Tibial artery (tissue), 4 donors: Measurements from ENCODE around the gene HEPACAM.

ENCODE experiments used
- DNase-seq, 2 donors: peaks; one replicate each; pipeline ENCODE4 v3.0.0-alpha.2; 2019
- H3K27ac ChIP-seq, 2 donors: fragments of 200-600 bp; sonication (generic) in 1 of 2; 1 replicate in 1 of 2; 2 replicates in 1 of 2; pipeline ENCODE4 v1.5.1; 2018 to 2019; ENCODE audit warnings: mild to moderate bottlenecking in 1 of 2
- H3K27me3 ChIP-seq, 2 donors: fragments of 200-600 bp; sonication (generic) in 1 of 2; one replicate each; pipeline versions ENCODE4 v1.5.1 to v1.6.0; 2016 to 2019
- H3K36me3 ChIP-seq, 3 donors: fragments of 200-600 bp; sonication (generic) in 2 of 3; one replicate each; pipeline ENCODE4 v1.5.1; 2016 to 2019; ENCODE audit warnings: mild to moderate bottlenecking in 2 of 3
- H3K4me1 ChIP-seq, 4 donors: fragments of 200-600 bp; sonication (generic) in 2 of 4; 1 replicate in 3 of 4; 2 replicates in 1 of 4; pipeline ENCODE4 v1.5.1; 2016 to 2019
- H3K4me3 ChIP-seq, 2 donors: fragments of 200-600 bp; sonication (generic) in 1 of 2; 1 replicate in 1 of 2; 2 replicates in 1 of 2; pipeline ENCODE4 v1.5.1; 2018 to 2019; ENCODE audit warnings: mild to moderate bottlenecking in 2 of 2
- H3K9me3 ChIP-seq, 3 donors: fragments of 200-600 bp; sonication (generic) in 1 of 3; one replicate each; pipeline ENCODE4 v1.5.1; 2016 to 2019
- intact Hi-C: fragments of 100-400 bp; cut with DNase I; formaldehyde crosslinking; loops from one replicate; pipeline ENCODE4 v1.15.0; 2023; ENCODE audit warnings: low total_unique reads
- TF ChIP-seq, protein P1 (sequence below), 2 experiments: fragments of 200-600 bp in 1 of 2; fragments of 450-650 bp in 1 of 2; IDR thresholded peaks; one replicate each; pipeline ENCODE4 v1.5.1; 2017 to 2019; ENCODE audit warnings: antibody characterized with exemption in 2 of 2, mild to moderate bottlenecking in 1 of 2, moderate library complexity in 1 of 2

HEPACAM gene

GRCh38 chr11:124955035-124955434, 19.2 kb upstream of the HEPACAM start:
- H3K9me3 ChIP-seq: no peaks in the 10 kb centered on the region
- no peak overlapping the region for H3K27ac ChIP-seq
- no peaks in the 10 kb centered on the region for H3K36me3 ChIP-seq
- TF ChIP-seq, protein P1, sequence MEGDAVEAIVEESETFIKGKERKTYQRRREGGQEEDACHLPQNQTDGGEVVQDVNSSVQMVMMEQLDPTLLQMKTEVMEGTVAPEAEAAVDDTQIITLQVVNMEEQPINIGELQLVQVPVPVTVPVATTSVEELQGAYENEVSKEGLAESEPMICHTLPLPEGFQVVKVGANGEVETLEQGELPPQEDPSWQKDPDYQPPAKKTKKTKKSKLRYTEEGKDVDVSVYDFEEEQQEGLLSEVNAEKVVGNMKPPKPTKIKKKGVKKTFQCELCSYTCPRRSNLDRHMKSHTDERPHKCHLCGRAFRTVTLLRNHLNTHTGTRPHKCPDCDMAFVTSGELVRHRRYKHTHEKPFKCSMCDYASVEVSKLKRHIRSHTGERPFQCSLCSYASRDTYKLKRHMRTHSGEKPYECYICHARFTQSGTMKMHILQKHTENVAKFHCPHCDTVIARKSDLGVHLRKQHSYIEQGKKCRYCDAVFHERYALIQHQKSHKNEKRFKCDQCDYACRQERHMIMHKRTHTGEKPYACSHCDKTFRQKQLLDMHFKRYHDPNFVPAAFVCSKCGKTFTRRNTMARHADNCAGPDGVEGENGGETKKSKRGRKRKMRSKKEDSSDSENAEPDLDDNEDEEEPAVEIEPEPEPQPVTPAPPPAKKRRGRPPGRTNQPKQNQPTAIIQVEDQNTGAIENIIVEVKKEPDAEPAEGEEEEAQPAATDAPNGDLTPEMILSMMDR (IDR thresholded peaks at IDR 0.05): no peak
- no peak overlapping the region for H3K4me3 ChIP-seq
- H3K27me3 ChIP-seq: no peaks in the 10 kb centered on the region
- DNase-seq: no peak
- peaks cover 0 to 14% (median 5%) of the 10 kb centered on the region in 4 donors for H3K4me1 ChIP-seq
- intact Hi-C loops: loop anchor here (10.0 kb wide), 2 partner anchors 190 to 400 kb away; no protein-coding TSS in a partner anchor

GRCh38 chr11:124954590-124954955, 18.7 kb upstream of the HEPACAM start:
- Histone ChIP-seq H3K4me1 (peaks cover 0 to 14% (median 5%) of the 10 kb centered on the region in 4 donors), H3K27ac (peak overlapping the region; percentile 70 to 76), H3K27me3 (no peaks in the 10 kb centered on the region), H3K36me3 (no peaks in the 10 kb centered on the region), H3K4me3 (peak overlapping the region; percentile 56 to 69), H3K9me3 (no peaks in the 10 kb centered on the region)
- DNase-seq: no peak
- TF ChIP-seq, protein P1 (IDR thresholded peaks at IDR 0.05): no peak
- intact Hi-C loops: loop anchor here (10.0 kb wide), 2 partner anchors 190 to 400 kb away; no protein-coding TSS in a partner anchor

- Histone ChIP-seq H3K4me1 (peaks cover 0 to 14% (median 5%) of the 10 kb centered on the region in 4 donors), H3K36me3 (no peaks in the 10 kb centered on the region), H3K4me3 (peak within 1 kb of the TSS; percentile 56 to 69), H3K9me3 (no peaks in the 10 kb centered on the region), H3K27me3 (no peaks in the 10 kb centered on the region), H3K27ac (peak within 1 kb of the TSS; percentile 70 to 76)
- TF ChIP-seq, protein P1 (IDR thresholded peaks at IDR 0.05): no peak
- intact Hi-C loops: loop anchor here (10.0 kb wide), 2 partner anchors 191 to 401 kb away; no protein-coding TSS in a partner anchor
- DNase-seq: peak; percentile 98
Observed at GRCh38 chr11:124953753-124954589, 18.1 kb upstream of the HEPACAM start, which contains the start of gene CCDC15. Gene CCDC15 (plus strand): TSS chr11:124954202. CDS start chr11:124954733, 531 bp downstream.

DNA sequence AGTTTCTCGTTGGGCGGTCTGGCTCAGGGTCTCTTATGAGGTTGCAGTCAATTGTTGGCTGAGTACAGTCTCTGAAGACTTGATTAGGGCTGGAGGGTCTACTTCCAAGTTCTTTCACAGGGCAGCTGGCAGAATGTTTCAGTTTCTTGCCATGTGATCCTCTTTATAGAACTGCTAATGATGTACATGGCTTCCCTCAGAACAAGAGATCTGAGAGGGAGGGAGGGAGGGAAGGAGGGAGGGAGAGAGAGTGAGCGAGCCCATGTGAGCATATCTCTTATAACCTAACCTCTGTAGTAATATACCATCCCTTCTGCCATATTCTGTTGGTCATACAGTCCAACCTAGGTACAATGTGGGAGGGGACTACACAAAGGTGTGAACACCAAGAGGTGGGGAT, 15.5 kb upstream of the HEPACAM start:
- TF ChIP-seq, protein P1 (IDR thresholded peaks at IDR 0.05): no peak
- H3K4me3 ChIP-seq: no peak overlapping the region
- intact Hi-C loops: loop anchor here (10.0 kb wide), 2 partner anchors 193 to 403 kb away; no protein-coding TSS in a partner anchor
- no peaks in the 10 kb centered on the region for H3K36me3 ChIP-seq
- no peaks in the 10 kb centered on the region for H3K9me3 ChIP-seq
- DNase-seq: no peak
- peaks cover 0 to 14% (median 5%) of the 10 kb centered on the region in 4 donors for H3K4me1 ChIP-seq
- H3K27ac ChIP-seq: no peak overlapping the region
- H3K27me3 ChIP-seq: peaks cover 0 to 3% of the 10 kb centered on the region in 2 donors

- peaks cover 0 to 3% of the 10 kb centered on the region in 2 donors for H3K27me3 ChIP-seq
- no peak overlapping the region for H3K4me3 ChIP-seq
- DNase-seq: no peak
- TF ChIP-seq, protein P1 (IDR thresholded peaks at IDR 0.05): no peak
- H3K9me3 ChIP-seq: no peaks in the 10 kb centered on the region
- intact Hi-C loops: loop anchor here (10.0 kb wide), 2 partner anchors 194 to 404 kb away; no protein-coding TSS in a partner anchor
- no peak overlapping the region for H3K27ac ChIP-seq
- no peaks in the 10 kb centered on the region for H3K36me3 ChIP-seq
- H3K4me1 ChIP-seq: peaks cover 0 to 14% (median 5%) of the 10 kb centered on the region in 4 donors
Observed at GRCh38 chr11:124950601-124951330, 14.9 kb upstream of the HEPACAM start.
